ENCODE data around the gene CCDC112. TPM values are rescaled to one million over a fixed set of nuclear protein-coding genes. Genes with fewer than 3 reads are reported as not detected.

The CCDC112 gene
- total RNA-seq, 2 experiments from 2014 or later: 3.1 to 3.9 TPM

GRCh38 chr5:115263078-115263380, 33.4 kb downstream of the CCDC112 start:
- Histone ChIP-seq H3K4me1 (ENCODE audit: insufficient read depth, low read length) (peaks cover 14% of the 10 kb centered on the region), H3K36me3 (ENCODE audit: insufficient read depth, low read length) (no peaks in the 10 kb centered on the region), H3K4me3 (ENCODE audit: low read length) (peak overlapping the region; percentile 76), H3K27ac (ENCODE audit: low read depth in 1 of 2, low read length in 2 of 2) (peak overlapping the region; percentile 52 to 72), H3K9me3 (ENCODE audit: control insufficient read depth in 1 of 2, insufficient read depth in 1 of 2, low read length in 2 of 2) (no peaks in the 10 kb centered on the region), H3K27me3 (ENCODE audit: control insufficient read depth in 1 of 2, insufficient read depth in 2 of 2, low read length in 2 of 2) (no peaks in the 10 kb centered on the region)
- DNase-seq (no peak), ATAC-seq (ENCODE audit: poor library complexity) (no peak)
- no peak for TF ChIP-seq CTCF (IDR thresholded peaks at IDR 0.05)
- peaks cover 47% of the 10 kb centered on the region for H3K4me1 Mint-ChIP-seq (ENCODE audit: low read depth)
- H3K36me3 Mint-ChIP-seq (ENCODE audit: low read depth): peaks cover 27% of the 10 kb centered on the region
- H3K27me3 Mint-ChIP-seq: no peaks in the 10 kb centered on the region
- POLR2A ChIA-PET: interaction anchor here (1.1 to 3.2 kb wide), 5 partner anchors 10 to 282 kb away, joined by 3 to 31 read pairs (median 4); partner anchors contain the start of genes CCDC112 and FEM1C
- CTCF ChIA-PET: interaction anchor here (1.2 kb wide), 1 partner anchor 33 kb away, joined by 3 read pairs; no protein-coding TSS in a partner anchor
- H3K27ac Mint-ChIP-seq: peak overlapping the region; percentile 77
- intact Hi-C loops (cut with DNase I, micrococcal nuclease): loop anchor here in 1 of 2 experiments (5.0 kb wide), 1 partner anchor 96 kb away; the partner anchor contains the start of gene TRIM36
- H3K4me3 Mint-ChIP-seq: peak overlapping the region; percentile 96
- no peaks in the 10 kb centered on the region for H3K9me3 Mint-ChIP-seq

- Histone ChIP-seq H3K4me1 (ENCODE audit: insufficient read depth, low read length) (peaks cover 14% of the 10 kb centered on the region), H3K4me3 (ENCODE audit: low read length) (peak within 1 kb of the TSS; percentile 76), H3K36me3 (ENCODE audit: insufficient read depth, low read length) (no peaks in the 10 kb centered on the region), H3K27me3 (ENCODE audit: control insufficient read depth in 1 of 2, insufficient read depth in 2 of 2, low read length in 2 of 2) (no peaks in the 10 kb centered on the region), H3K9me3 (ENCODE audit: control insufficient read depth in 1 of 2, insufficient read depth in 1 of 2, low read length in 2 of 2) (no peaks in the 10 kb centered on the region), H3K27ac (ENCODE audit: low read depth in 1 of 2, low read length in 2 of 2) (peak within 1 kb of the TSS; percentile 52 to 72)
- TF ChIP-seq CTCF (IDR thresholded peaks at IDR 0.05): no peak
- peak within 1 kb of the TSS; percentile 96 for H3K4me3 Mint-ChIP-seq
- no peaks in the 10 kb centered on the region for H3K9me3 Mint-ChIP-seq
- H3K4me1 Mint-ChIP-seq (ENCODE audit: low read depth): peaks cover 53% of the 10 kb centered on the region
- peaks cover 27% of the 10 kb centered on the region for H3K36me3 Mint-ChIP-seq (ENCODE audit: low read depth)
- peak; percentile 48 to 82 (median 64) for DNase-seq
- ChIA-PET POLR2A (interaction anchor here (0.7 to 3.2 kb wide), 8 partner anchors 9 to 581 kb away, joined by 3 to 31 read pairs (median 4); partner anchors contain the start of genes CCDC112 and FEM1C), CTCF (interaction anchor here (1.2 kb wide), 1 partner anchor 33 kb away, joined by 3 read pairs; no protein-coding TSS in a partner anchor)
- intact Hi-C loops (cut with DNase I, micrococcal nuclease): loop anchor here in 1 of 2 experiments (5.0 kb wide), 1 partner anchor 95 kb away; the partner anchor contains the start of gene TRIM36
- ATAC-seq (ENCODE audit: poor library complexity): peak; percentile 93
- H3K27ac Mint-ChIP-seq: peak within 1 kb of the TSS; percentile 77
- H3K27me3 Mint-ChIP-seq: no peaks in the 10 kb centered on the region
Measured at GRCh38 chr5:115262321-115263077, 34.0 kb downstream of the CCDC112 start, which contains the start of gene PGGT1B. TSS of gene PGGT1B (minus strand) at chr5:115262877. CDS start at chr5:115262851, 26 bp downstream.

- CTCF ChIA-PET: no interaction called here
- no peak for DNase-seq
- POLR2A ChIA-PET: interaction anchor here (0.7 to 3.2 kb wide), 6 partner anchors 10 to 581 kb away, joined by 3 to 31 read pairs (median 4); partner anchors contain the start of genes CCDC112 and FEM1C
- peaks cover 14% of the 10 kb centered on the region for H3K4me1 ChIP-seq (ENCODE audit: insufficient read depth, low read length)
- no peaks in the 10 kb centered on the region for H3K27me3 ChIP-seq (ENCODE audit: control insufficient read depth in 1 of 2, insufficient read depth in 2 of 2, low read length in 2 of 2)
- H3K27me3 Mint-ChIP-seq: no peaks in the 10 kb centered on the region
- peak; percentile 12 for ATAC-seq (ENCODE audit: poor library complexity)
- peaks cover 27% of the 10 kb centered on the region for H3K36me3 Mint-ChIP-seq (ENCODE audit: low read depth)
- no peaks in the 10 kb centered on the region for H3K9me3 Mint-ChIP-seq
- peak overlapping the region; percentile 76 for H3K4me3 ChIP-seq (ENCODE audit: low read length)
- peak overlapping the region in 1 of 2 donors; percentile 72 for H3K27ac ChIP-seq (ENCODE audit: low read depth in 1 of 2, low read length in 2 of 2)
- intact Hi-C loops (cut with DNase I, micrococcal nuclease): loop anchor here in 1 of 2 experiments (5.0 kb wide), 1 partner anchor 95 kb away; the partner anchor contains the start of gene TRIM36
- no peaks in the 10 kb centered on the region for H3K36me3 ChIP-seq (ENCODE audit: insufficient read depth, low read length)
- peaks cover 56% of the 10 kb centered on the region for H3K4me1 Mint-ChIP-seq (ENCODE audit: low read depth)
- peak overlapping the region; percentile 77 for H3K27ac Mint-ChIP-seq
- peak overlapping the region; percentile 96 for H3K4me3 Mint-ChIP-seq
- no peak for TF ChIP-seq CTCF (IDR thresholded peaks at IDR 0.05)
- no peaks in the 10 kb centered on the region for H3K9me3 ChIP-seq (ENCODE audit: control insufficient read depth in 1 of 2, insufficient read depth in 1 of 2, low read length in 2 of 2)
Measured at GRCh38 chr5:115262011-115262320, 34.5 kb downstream of the CCDC112 start.

Measured in CD4-positive, alpha-beta T cell (primary cell).